8988T (cell line): ENCODE data around the gene FRMD1.

ENCODE experiments used
- DNase-seq: peaks from one replicate; pipeline ENCODE4 v3.0.0; 2011

Gene FRMD1

GRCh38 chr6:168075787-168076202 lies 3.2 kb downstream of the FRMD1 start:
- no peak for DNase-seq

GRCh38 chr6:168075216-168075615 lies 3.8 kb downstream of the FRMD1 start:
- no peak for DNase-seq

- no peak for DNase-seq
Observed at GRCh38 chr6:168073937-168074730, 4.9 kb downstream of the FRMD1 start.

- DNase-seq, result no peak
Observed at GRCh38 chr6:168072730-168073129, 6.3 kb downstream of the FRMD1 start.

- DNase-seq, result no peak
Observed at GRCh38 chr6:168072261-168072660, 6.8 kb downstream of the FRMD1 start.

- DNase-seq, result peak; percentile 91
Observed at GRCh38 chr6:168071620-168072019, 7.4 kb downstream of the FRMD1 start.

GRCh38 chr6:168070804-168071203 lies 8.2 kb downstream of the FRMD1 start:
- DNase-seq, result no peak

- no peak for DNase-seq
Observed at GRCh38 chr6:168067081-168067759, 11.8 kb downstream of the FRMD1 start.

- no peak for DNase-seq
Observed at GRCh38 chr6:168064226-168064807, 14.7 kb downstream of the FRMD1 start.

GRCh38 chr6:168063431-168063830 lies 15.6 kb downstream of the FRMD1 start:
- no peak for DNase-seq

- DNase-seq, result no peak
Observed at GRCh38 chr6:168062346-168063289, 16.4 kb downstream of the FRMD1 start.

- no peak for DNase-seq
Observed at GRCh38 chr6:168061269-168062210, 17.5 kb downstream of the FRMD1 start.

- DNase-seq, result peak; percentile 68
Observed at GRCh38 chr6:168060521-168060931, 18.5 kb downstream of the FRMD1 start.

GRCh38 chr6:168058691-168059551 lies 20.1 kb downstream of the FRMD1 start:
- no peak for DNase-seq

- DNase-seq, result no peak
Observed at GRCh38 chr6:168057836-168058235, 21.2 kb downstream of the FRMD1 start.

- no peak for DNase-seq
Observed at GRCh38 chr6:168056892-168057527, 22.0 kb downstream of the FRMD1 start.

GRCh38 chr6:168055696-168056489 lies 23.1 kb downstream of the FRMD1 start:
- no peak for DNase-seq

GRCh38 chr6:168054765-168055560 lies 24.0 kb downstream of the FRMD1 start:
- no peak for DNase-seq
